ENCODE data around the gene LIMS1.

DNA sequence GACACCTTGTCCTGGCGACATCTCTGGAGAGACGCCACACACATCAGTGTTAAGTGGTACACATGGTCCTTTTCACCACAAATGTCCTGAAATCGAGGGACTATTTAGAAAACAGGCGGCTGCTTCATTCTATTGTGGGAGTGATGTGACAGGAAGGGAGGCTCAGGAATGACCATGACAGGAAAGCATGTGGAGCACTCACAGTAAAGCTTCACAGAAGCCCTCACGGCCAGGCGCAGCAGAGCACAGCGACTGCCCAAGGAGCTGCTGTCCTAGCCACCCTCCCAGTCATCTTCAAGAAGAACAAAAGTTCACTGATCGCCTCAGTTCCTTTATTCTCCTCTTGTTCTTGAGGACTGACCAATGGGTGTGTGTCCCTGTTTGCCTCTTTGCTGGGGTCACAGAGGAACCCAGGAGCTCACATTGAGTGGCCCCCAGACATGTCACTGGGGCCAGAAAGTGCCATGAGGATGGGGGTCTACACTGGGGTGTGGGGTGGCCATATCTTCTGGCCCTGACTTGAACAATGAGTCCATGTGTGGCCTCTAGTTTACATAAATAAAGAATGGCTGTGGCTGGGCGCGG lies 100.4 kb downstream of the LIMS1 start:
- TF ChIP-seq, protein P1, sequence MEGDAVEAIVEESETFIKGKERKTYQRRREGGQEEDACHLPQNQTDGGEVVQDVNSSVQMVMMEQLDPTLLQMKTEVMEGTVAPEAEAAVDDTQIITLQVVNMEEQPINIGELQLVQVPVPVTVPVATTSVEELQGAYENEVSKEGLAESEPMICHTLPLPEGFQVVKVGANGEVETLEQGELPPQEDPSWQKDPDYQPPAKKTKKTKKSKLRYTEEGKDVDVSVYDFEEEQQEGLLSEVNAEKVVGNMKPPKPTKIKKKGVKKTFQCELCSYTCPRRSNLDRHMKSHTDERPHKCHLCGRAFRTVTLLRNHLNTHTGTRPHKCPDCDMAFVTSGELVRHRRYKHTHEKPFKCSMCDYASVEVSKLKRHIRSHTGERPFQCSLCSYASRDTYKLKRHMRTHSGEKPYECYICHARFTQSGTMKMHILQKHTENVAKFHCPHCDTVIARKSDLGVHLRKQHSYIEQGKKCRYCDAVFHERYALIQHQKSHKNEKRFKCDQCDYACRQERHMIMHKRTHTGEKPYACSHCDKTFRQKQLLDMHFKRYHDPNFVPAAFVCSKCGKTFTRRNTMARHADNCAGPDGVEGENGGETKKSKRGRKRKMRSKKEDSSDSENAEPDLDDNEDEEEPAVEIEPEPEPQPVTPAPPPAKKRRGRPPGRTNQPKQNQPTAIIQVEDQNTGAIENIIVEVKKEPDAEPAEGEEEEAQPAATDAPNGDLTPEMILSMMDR (IDR thresholded peaks at IDR 0.05), result no peak
- TF ChIP-seq EP300 (IDR thresholded peaks at IDR 0.05) (no peak), POLR2A (IDR thresholded peaks at IDR 0.05) (no peak)

All from stomach (tissue), 4 donors.